ENCODE data around the gene KIF16B.
"Not testable (repeated sequence)": the region's sequence is repeated elsewhere in the genome, so short reads cannot be mapped to it uniquely, and the experiment has no call there.

Gene KIF16B

GRCh38 chr20:16477632-16478031 is 95.6 kb downstream of the KIF16B start:
- DNase-seq (ENCODE audit: low spot score) = no peak

DNA sequence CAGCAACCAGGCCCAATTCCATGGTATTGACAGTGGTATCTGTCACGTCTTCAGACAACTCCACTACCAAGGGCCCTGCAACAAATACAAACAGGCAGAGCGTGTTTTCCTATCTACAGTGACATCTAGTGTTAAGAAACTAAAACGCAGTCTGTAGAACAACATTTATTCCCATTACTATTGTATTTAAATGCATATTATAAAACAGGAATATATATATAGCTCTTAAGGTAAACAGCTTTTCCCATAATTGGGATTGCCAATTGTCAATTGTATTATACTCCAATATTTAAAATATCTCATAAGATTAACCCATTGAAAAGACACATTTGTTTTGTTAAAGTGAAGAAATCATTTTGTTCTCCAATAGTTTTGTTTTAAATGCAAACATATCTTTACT is 97.2 kb downstream of the KIF16B start:
- DNase-seq (ENCODE audit: low spot score) = peak; percentile 78

DNA sequence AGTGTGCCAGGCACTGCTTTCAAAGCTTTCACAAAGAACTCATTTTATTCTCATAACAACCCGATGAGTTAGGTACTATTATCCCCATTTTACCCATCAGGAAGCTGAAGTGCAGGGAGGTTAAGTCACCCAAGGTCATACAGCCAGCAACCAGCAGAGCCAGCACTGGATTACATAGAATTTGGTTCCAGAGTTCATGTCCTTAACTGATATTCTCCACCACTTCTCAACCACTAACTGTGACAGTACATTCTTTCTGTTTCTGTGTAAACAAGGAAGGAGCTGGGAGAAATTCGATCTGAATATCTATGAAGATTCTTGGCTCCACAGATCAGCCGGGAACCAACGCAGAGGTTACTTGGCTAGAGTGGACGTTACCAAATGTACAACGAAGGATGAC is 98.0 kb downstream of the KIF16B start:
- DNase-seq (ENCODE audit: low spot score) = no peak

DNA sequence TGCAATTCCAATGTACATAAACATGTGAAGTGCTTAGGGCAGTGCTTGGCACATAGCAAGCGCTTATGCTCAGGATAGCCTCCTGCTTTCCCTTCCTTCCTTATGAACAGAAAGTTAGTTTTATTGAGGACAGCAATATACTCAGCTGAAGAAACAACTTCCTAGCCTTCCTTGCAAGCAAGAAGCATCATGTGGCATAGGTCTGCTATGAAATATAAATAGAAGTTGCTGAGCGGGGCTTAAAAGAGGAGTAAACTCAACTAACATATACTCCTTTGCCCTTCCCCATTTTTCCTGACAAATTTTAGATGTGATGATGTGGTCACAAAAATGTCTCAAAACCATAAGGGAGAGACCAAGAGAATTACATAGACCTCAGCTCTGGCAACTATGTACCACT is 98.9 kb downstream of the KIF16B start:
- DNase-seq (ENCODE audit: low spot score) = no peak

DNA sequence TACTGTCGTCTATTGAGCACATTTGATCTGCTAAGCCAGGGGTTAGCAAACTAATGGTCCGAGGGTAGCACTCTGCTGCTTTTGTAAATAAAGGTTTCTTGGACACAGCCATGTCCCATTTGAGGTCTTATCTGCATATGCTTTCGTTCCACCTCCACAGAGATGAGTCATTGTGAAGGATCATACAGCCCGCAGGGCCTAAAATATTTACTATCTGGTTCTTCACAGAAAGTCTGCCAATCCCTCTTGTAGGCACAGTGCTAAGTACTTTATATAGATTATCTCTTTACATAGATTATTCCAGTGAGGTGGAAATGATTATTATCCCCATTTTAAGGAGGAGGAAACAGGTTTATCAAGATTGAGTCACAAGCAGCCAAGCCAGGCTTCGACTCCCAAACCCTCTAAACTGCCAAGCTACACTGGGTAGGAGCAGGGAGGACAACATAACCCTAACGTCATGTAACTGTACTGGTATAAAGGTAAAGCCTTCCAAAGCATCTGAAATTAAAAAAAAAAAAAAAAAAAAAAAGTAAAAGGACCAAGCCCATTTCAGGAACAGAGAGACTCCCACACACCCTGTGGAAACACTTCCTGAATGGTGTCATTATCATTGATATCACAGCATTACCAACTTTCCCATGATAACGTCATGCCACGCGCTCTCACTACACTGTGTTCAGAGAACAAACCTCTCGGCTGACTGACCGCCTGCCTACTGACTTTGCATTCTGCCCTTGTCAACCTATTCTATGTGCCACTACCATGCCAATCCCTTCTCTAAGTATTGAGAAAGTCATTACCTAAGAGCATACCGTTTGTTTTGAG is 101.0 kb downstream of the KIF16B start:
- no peak for DNase-seq (ENCODE audit: low spot score)

GRCh38 chr20:16469395-16469905 is 103.8 kb downstream of the KIF16B start:
- DNase-seq (ENCODE audit: low spot score) = no peak

DNA sequence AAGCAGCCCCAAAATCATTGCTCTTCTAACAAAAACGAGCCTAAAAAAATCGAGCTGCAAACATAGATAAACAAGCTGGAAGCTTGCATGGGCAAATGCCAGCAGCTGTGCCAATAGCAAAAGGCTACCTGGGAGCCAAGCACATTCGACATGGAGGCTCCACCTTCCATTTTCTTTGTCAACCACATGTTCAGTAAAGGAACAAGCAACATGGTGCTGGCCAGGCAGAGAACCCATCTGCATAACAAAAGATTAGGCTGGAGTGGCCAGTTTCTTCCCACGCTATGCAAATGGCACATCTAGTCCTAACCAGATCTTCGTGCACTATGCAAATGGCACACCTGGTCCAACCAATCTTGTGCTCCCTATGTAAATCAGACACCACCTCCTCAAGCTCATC is 110.5 kb downstream of the KIF16B start:
- no peak for DNase-seq (ENCODE audit: low spot score)

DNA sequence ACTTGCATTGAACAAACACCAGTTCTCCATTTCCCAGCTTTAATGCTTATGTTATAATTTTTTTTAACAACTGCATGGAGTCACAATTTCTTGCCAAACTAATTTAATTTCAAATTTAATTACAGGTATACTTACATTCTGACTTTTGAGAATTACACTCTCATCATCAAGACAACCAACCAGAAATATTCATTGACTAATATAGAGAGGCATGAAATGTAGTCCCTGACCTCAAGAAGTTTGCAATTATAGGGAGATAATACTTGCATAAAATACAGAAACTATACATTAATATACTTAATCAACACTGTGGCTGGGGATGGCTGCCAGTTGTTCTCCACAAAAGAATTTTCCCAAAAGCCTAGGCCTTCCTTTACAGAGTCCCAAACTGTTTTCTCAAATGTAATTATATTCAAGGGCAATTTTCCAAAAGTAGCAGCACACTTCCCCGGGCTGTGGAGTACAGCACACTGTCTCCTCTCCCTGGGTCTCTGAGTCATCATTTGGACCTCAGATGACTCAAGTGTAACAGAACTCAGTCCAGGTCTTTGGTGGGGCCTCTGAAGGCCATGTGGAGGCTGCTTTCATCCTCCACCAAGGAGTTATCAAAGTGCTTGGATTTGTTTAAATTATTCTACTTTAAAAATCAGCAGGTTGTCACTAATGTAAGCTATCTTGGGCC is 114.1 kb downstream of the KIF16B start:
- peak; percentile 22 for DNase-seq (ENCODE audit: low spot score)

DNA sequence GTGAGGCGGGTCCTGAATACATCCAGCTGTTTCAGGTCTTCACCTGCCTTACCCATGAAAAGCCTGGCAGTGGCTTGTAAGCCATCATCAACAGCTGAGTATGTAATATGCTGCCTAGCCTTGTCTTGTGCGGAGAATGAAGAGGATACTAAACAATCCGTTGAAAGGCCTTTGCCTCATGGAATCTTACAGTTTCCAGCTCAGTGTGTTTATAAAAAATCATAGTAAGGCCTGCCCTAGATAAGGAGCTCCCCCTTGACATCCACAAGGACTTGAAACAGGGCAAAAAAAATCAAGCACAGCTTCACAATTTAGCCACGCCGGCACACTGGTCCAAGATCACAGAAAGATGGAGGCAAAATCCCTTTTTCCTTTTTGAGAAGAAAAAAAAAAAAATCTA is 115.7 kb downstream of the KIF16B start:
- no peak for DNase-seq (ENCODE audit: low spot score)

DNA sequence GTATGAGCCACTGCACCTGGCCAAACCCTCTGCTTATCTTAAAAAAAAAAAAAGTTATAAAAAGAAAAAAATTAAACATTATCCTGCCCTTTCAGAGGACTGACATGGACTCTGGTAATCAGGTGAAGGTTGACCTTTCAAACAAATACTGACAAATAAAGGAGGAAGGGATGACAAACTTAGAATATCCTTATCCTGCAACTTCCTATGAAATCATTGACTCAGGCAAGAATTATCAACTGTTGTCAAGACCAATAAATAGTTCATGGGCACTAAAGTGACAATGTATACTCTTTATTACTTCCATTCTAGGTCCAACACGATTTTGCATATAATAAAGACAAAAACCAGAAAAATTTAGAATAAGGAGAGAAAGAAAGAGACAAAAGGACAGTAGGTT is 117.9 kb downstream of the KIF16B start:
- no peak for DNase-seq (ENCODE audit: low spot score)

DNA sequence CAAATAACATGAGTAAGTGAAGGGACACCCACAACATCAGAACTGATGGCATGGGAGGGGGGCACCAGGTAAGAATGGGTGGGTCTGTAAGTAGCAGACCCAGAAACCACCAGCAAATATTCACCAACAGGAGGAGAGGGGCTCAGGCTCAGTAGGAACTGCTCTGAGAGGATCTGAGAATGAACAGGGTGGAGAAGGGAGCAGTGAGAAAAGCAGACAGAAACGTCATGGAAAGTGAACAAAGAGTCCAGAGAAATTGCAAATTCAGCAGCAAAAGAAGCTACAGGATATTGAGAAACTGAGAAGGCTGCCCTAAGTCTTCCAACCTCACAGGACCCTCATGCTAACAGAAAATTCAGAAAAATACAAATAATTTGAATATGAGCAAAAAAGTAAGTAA is 121.3 kb downstream of the KIF16B start:
- DNase-seq (ENCODE audit: low spot score) = no peak

GRCh38 chr20:16451001-16451400 is 122.2 kb downstream of the KIF16B start:
- DNase-seq (ENCODE audit: low spot score) = no peak

DNA sequence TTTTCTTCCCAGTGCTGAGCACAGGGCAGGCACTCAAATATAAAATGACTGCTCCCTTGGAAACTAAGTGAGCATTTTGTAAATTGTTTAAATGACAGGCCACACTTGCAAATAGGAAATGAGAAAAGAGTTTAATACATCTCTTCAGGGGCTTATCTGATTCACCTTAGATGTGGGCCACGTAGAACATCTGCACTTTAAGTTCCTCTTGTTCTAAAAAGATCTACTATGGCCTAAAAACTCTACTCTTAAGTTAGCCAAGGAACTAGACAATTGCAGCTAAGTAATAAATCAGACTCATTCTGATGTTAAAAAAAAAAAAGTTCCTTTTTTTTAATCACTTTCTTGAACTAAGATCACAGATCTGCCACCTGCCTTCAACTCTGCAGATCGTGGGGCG is 126.3 kb downstream of the KIF16B start:
- no peak for DNase-seq (ENCODE audit: low spot score)

DNA sequence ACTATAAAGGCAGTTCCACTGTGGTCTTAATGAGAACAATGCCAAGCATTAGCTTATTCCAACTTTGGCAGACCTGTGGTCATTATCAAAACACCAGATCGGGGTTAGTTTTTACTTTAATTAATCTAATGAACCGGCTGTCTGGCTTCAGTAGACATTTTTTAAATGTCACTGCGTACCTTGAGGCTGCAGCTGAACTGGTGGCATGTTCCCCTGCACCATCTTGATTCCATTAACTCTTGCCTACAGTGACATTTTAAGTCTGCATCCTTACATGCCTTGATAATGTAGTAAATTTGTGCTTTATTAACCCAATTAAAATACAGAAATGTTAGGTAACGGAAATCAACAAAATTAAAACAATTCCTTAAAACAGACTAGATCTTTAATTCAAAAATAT is 127.0 kb downstream of the KIF16B start:
- no peak for DNase-seq (ENCODE audit: low spot score)

DNA sequence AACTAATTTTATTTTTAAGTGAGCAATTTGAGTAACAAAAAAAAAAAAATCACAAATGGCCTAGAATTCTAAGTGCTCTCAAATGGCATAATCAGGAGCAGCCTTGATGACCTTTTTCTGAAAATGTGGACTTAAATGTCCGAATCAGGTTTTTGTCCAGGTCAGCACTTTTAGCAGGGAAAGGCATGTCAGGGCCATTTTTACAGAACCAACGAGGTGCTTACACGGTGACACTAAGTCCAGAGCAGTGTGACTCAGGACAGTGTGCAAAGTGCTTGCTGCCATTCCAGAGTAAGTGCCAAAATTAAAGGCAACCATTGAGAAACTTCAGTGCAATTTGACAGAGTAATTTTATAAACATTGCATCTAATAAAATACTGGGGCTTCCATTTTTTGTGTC is 127.8 kb downstream of the KIF16B start:
- DNase-seq (ENCODE audit: low spot score) = no peak

- DNase-seq (ENCODE audit: low spot score) = no peak
Measured at GRCh38 chr20:16444057-16444777, 129.0 kb downstream of the KIF16B start.

GRCh38 chr20:16441546-16442164 is 131.6 kb downstream of the KIF16B start:
- no peak for DNase-seq (ENCODE audit: low spot score)

GRCh38 chr20:16440686-16441085 is 132.6 kb downstream of the KIF16B start:
- DNase-seq (ENCODE audit: low spot score) = no peak

GRCh38 chr20:16439540-16439939 is 133.7 kb downstream of the KIF16B start:
- DNase-seq (ENCODE audit: low spot score) = not testable (repeated sequence)

DNA sequence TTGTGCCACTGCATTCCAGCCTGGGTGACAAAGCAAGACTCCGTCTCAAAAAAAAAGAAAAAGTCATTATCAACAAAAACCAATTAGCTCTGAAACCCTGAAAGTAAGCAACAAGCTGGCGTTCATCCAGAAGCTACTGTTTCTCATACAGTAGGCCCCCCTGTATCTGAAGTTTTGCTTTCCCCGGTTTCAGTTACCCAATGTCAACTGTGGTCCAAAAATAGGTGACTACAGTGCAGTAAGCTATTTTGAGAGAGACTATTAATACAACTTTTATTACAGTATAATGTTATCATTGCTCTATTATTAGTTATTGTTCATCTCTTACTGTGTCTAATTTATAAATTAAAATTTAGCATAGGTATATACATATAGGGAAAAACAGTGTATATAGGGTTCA is 135.1 kb downstream of the KIF16B start:
- no peak for DNase-seq (ENCODE audit: low spot score)

- peak; percentile 12 for DNase-seq (ENCODE audit: low spot score)
Measured at GRCh38 chr20:16437387-16437996, 135.8 kb downstream of the KIF16B start.
